HG03521 (cell line): Measurements from ENCODE around the gene MTMR11.
"Not testable (repeated sequence)": the region's sequence is repeated elsewhere in the genome, so short reads cannot be mapped to it uniquely, and the experiment has no call there.

ENCODE experiments used
- ATAC-seq: cut with Tn5 transposase; IDR thresholded peaks from one replicate; pipeline ENCODE4 v1.9.1; 2021; ENCODE audit warnings: mild to moderate bottlenecking, moderate library complexity; ENCODE audit not compliant: unreplicated experiment

Gene MTMR11

DNA sequence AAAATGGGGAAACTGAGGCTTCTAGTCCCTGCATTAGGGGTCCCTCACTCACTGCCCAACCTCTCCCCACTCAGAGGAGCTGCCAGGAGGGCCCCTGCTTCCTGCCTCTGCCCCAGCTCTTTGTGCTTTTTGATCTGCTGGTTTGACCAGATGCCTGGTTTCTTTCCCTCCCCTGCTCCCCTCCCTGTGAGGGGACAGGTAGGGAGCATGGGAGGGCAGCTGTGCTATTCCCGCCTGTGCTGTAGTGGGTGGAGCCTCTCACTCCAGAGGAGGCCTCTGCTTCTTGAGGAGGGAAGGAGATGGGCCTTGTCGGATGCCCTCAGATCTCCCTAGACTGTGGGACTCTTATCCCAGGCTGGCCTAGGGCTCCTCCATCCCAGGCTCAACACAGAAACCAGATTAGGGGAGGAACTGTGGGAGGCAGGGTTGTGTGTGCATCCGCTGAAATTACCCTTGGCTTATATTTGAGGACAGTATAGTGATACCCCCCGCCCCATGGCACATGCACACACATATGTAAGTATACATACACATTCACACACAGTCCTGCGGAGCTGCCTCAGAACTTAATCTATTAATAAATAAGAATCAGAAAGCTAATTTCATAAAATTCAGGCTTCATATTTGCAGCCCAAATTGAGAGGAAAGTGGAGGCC lies 32.7 kb downstream of the MTMR11 start:
- ATAC-seq = no peak

GRCh38 chr1:149899460-149900284 lies 37.0 kb downstream of the MTMR11 start, which contains the start of gene BOLA1:
BOLA1 (plus strand) TSS chr1:149899568; CDS start chr1:149900060, 492 bp downstream.
- ATAC-seq = peak; percentile 87

DNA sequence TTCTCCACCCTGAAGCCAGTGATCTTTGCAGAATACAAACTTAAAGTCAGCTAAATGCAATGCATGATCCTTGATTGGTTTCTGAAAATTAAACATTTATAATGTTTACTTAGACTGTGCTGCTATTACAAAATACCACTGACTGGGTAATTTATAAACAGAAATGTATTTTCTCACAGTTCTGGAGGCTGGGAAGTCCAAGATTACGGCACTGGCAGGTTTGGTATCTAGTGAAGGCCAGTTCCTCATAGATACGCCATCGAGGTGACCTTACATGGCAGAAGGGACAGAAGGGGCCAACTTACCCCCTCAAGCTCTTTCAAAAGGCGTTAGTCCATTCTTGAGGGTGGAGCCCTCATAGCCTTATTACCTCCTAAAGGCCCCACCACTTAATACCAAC lies 40.1 kb downstream of the MTMR11 start:
- ATAC-seq = no peak

- ATAC-seq = no peak
Observed at GRCh38 chr1:149888999-149889289, 47.7 kb downstream of the MTMR11 start.

GRCh38 chr1:149888247-149888998 lies 48.3 kb downstream of the MTMR11 start:
- ATAC-seq = no peak

DNA sequence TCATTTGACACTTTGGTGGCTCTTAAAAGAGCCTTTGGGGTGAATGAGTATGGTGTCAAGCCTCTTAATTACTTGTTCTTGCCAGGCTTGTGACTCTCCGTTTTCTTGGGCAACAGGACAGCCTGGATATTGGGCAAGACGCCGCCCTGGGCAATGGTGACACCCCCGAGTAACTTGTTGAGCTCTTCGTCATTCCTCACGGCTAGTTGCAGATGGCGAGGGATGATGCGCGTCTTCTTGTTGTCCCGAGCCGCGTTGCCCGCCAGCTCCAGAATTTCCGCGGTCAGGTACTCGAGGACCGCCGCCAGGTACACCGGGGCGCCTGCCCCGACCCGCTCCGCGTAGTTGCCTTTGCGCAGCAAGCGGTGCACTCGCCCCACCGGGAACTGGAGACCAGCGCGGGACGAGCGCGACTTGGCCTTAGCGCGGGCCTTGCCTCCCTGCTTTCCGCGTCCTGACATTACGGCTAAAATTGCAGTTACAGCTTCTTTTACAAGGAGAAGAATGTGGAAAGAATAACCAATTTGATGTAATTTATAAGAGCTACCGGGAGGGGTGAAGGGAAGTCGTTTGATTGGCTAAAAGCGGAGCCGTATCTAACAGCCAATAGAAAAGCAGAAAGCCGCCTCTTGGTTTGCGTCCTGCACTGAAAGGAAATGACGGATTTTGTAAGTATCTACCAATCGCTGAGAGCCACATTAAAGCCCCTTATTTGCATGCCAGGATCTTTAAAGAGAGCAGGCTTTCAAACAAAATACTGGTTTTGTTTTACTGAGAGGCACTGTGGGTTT lies 49.0 kb downstream of the MTMR11 start:
- ATAC-seq = peak; percentile 37

DNA sequence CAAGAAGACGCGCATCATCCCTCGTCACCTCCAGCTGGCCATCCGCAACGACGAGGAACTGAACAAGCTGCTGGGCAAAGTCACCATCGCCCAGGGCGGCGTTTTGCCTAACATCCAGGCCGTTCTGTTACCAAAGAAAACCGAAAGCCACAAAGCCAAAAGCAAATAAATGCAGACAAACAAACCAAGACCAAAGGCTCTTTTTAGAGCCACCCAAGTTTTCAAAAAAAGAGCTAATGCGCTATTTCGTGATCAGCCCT lies 49.6 kb downstream of the MTMR11 start:
- not testable (repeated sequence) for ATAC-seq

GRCh38 chr1:149886396-149887195 lies 50.1 kb downstream of the MTMR11 start:
- peak; percentile 59 for ATAC-seq

DNA sequence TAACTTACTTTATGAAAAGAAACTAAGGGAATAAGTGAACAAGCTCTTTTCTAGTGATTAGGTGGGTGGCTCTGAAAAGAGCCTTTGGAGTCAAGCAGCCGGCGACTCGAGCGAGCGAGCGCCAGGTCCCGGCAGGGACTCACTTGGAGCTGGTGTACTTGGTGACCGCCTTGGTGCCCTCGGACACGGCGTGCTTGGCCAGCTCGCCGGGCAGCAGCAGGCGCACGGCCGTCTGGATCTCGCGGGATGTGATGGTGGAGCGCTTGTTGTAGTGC lies 50.6 kb downstream of the MTMR11 start:
- ATAC-seq = not testable (repeated sequence)

- ATAC-seq = no peak
Observed at GRCh38 chr1:149885339-149886120, 51.1 kb downstream of the MTMR11 start.

DNA sequence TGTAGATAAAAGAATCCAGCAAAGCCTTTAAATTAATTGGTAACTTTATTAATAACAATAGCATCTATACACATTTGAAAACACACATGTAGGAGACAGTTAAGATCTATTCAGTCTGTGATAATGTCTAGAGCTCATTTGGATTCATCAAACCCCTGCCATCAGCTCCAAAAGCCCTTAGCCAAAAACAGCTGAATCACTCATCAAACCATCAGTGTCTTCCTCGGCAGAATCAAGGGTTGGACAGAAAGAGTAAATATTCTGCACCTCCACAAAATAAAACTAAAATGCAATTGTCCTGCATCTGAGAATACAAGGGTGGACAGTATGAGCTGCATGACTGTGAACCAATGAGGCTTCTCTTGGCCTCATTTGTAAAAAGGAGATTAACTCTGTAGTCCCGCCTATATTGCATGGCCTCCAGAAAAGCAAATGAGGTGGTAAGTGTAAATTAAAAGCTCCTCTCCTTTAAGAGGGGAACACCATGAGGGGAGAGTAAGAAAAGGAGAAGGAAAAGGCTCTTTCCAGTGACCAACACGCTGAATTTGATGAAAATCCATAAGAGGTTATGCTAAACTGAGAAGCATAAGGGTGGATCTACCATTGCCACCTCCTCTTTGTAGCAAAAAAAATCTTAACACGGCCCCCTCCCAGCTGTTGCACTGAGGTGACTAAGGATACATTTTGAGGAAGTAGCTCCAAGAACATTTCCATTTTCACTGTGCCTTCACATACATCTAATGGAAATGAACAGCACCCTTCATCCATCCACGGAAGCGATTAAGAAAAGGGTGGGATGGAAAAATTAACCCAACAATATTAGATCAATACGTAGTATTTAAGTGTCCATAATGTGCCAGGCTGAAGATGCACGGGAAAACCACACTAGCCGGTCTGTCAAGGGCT lies 52.0 kb downstream of the MTMR11 start:
- no peak for ATAC-seq

GRCh38 chr1:149883598-149884247 lies 53.0 kb downstream of the MTMR11 start:
- no peak for ATAC-seq

DNA sequence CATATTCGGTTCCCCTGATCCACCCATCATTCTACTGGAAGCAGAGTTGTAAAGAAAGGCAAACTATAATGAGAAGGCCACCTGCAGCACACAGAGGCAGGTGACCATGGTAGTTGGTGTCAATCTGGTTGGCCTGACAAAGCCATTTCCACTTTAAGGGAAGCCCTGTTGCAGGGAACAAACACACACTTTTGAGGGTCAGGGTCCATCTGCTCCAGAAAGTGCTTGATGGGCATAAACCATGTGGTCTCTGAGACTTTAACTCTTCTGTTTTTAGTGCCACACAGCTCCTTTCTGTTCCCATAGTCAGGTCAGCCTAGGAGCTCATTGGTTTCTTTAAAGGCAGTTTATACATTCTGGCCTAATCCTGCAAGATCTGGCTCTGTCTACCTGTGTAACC lies 54.8 kb downstream of the MTMR11 start:
- ATAC-seq = no peak

DNA sequence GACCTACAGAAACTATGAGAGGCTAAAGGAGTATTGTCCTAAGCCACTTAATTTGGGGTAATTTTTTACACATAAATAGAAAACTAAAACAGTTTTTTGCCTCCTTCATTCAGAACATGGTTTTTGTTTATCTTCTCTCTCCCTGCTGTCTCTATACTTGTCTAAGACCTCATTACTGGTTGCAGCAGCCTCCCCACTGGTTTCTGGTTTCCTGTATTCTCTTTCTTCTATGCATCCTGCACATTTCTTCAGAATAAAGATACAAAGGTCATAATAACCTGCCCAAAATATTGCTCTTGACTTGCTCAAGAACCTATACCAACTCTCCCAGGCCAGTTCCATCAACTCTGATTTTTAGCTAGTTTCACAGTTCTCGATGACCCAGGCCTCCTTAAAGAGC lies 57.1 kb downstream of the MTMR11 start:
- no peak for ATAC-seq
